GM18507 (cell line): ENCODE measurements around the gene ELMO1.

Experiments used
- DNase-seq: peaks from one replicate; pipeline ENCODE4 v3.0.0; 2011; ENCODE audit warnings: low read depth; ENCODE audit not compliant: insufficient read length; ENCODE audit errors: extremely low spot score
- FAIRE-seq: peaks from 2 replicates; lab custom pipeline; 2011; peaks lifted over from hg19 to GRCh38; lab: Jason Lieb, UNC

ELMO1 gene

GRCh38 chr7:37256631-37257030, 192.0 kb downstream of the ELMO1 start:
- no peak for FAIRE-seq
- DNase-seq: no peak

GRCh38 chr7:37255327-37255944, 193.2 kb downstream of the ELMO1 start:
- FAIRE-seq (no peak), DNase-seq (no peak)

GRCh38 chr7:37251222-37251621, 197.4 kb downstream of the ELMO1 start:
- no peak for DNase-seq
- FAIRE-seq: no peak

GRCh38 chr7:37249240-37249639, 199.4 kb downstream of the ELMO1 start:
- no peak for FAIRE-seq

GRCh38 chr7:37248396-37248861, 200.2 kb downstream of the ELMO1 start:
- DNase-seq (no peak), FAIRE-seq (no peak)

More at GRCh38 chr7:37249240-37249639, 199.4 kb downstream of the ELMO1 start:
- DNase-seq: no peak

- FAIRE-seq: no peak
- DNase-seq: no peak
Measured at GRCh38 chr7:37247861-37248260, 200.8 kb downstream of the ELMO1 start.

- no peak for DNase-seq
- no peak for FAIRE-seq
Measured at GRCh38 chr7:37245590-37245989, 203.1 kb downstream of the ELMO1 start.

GRCh38 chr7:37236906-37237305, 211.8 kb downstream of the ELMO1 start:
- FAIRE-seq (no peak), DNase-seq (no peak)

- DNase-seq (no peak), FAIRE-seq (no peak)
Measured at GRCh38 chr7:37235813-37236212, 212.9 kb downstream of the ELMO1 start.

GRCh38 chr7:37234928-37235327, 213.7 kb downstream of the ELMO1 start:
- peak; percentile 2 for DNase-seq
- peak; percentile 15 for FAIRE-seq

GRCh38 chr7:37234334-37234733, 214.3 kb downstream of the ELMO1 start:
- DNase-seq: no peak
- FAIRE-seq: no peak

- DNase-seq: no peak
- no peak for FAIRE-seq
Measured at GRCh38 chr7:37231613-37232012, 217.1 kb downstream of the ELMO1 start.

GRCh38 chr7:37230221-37230620, 218.4 kb downstream of the ELMO1 start:
- DNase-seq (no peak), FAIRE-seq (no peak)

GRCh38 chr7:37229381-37229780, 219.3 kb downstream of the ELMO1 start:
- FAIRE-seq (no peak), DNase-seq (no peak)

- no peak for FAIRE-seq
Measured at GRCh38 chr7:37225285-37225969, 223.2 kb downstream of the ELMO1 start.

GRCh38 chr7:37224746-37225145, 223.9 kb downstream of the ELMO1 start:
- FAIRE-seq (no peak), DNase-seq (no peak)

More at GRCh38 chr7:37225285-37225969, 223.2 kb downstream of the ELMO1 start:
- no peak for DNase-seq

GRCh38 chr7:37220664-37221063, 228.0 kb downstream of the ELMO1 start:
- DNase-seq (no peak), FAIRE-seq (no peak)

- no peak for FAIRE-seq
- DNase-seq: no peak
Measured at GRCh38 chr7:37218956-37219355, 229.7 kb downstream of the ELMO1 start.

GRCh38 chr7:37216923-37217322, 231.7 kb downstream of the ELMO1 start:
- DNase-seq: no peak
- FAIRE-seq: no peak

GRCh38 chr7:37216156-37216852, 232.4 kb downstream of the ELMO1 start:
- no peak for FAIRE-seq
- no peak for DNase-seq
